SK-N-MC (cell line): ENCODE data around the gene CAPN5.

Experiments
- EZH2 ChIP-seq: fragments of 200-600 bp; sonication (generic); IDR thresholded peaks from one replicate; pipeline ENCODE4 v1.6.1; 2017; ENCODE audit warnings: antibody characterized with exemption
- FOXP2 ChIP-seq: optimal IDR thresholded peaks from 2 replicates; pipeline ENCODE3; 2011; ENCODE audit warnings: mild to moderate bottlenecking, moderate library complexity; ENCODE audit not compliant: insufficient read depth; ENCODE audit errors: extremely low read length, control extremely low read depth
- POLR2AphosphoS5 ChIP-seq: IDR thresholded peaks from 2 replicates; pipeline ENCODE4 v1.6.1; 2012; ENCODE audit warnings: mild to moderate bottlenecking, low read depth, low read length, borderline replicate concordance

DNA sequence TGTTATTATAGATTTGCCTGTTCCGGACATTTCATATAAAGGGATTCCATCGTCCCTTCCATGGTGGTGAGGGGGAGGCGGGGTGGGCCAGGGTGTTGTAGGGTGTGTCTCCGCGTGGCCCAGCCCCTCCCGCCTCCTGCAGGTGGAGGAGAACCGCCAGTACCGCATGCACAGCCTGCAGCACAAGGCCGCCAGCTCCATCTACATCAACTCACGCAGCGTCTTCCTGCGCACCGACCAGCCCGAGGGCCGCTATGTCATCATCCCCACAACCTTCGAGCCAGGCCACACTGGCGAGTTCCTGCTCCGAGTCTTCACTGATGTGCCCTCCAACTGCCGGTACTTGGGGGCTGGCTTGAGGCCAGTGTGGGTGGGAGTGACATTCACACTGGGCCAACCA is 53.8 kb downstream of the CAPN5 start:
- TF ChIP-seq POLR2AphosphoS5 (no peak), EZH2 (no peak), FOXP2 (no peak)
